ENCODE data around the gene LRRFIP1.
"Not testable (repeated sequence)": the region's sequence is repeated elsewhere in the genome, so short reads cannot be mapped to it uniquely, and the experiment has no call there.

- not testable (repeated sequence) for TF ChIP-seq POLR2A (IDR thresholded peaks at IDR 0.05; ENCODE audit: low read length); GATA1 (IDR thresholded peaks at IDR 0.05; ENCODE audit: low read depth, low read length)
Measured at GRCh38 chr2:237667050-237667576, 39.7 kb downstream of the LRRFIP1 start.
